NCI-H1930 (cell line): ENCODE measurements around the gene POLR1C.
A peak's percentile ranks its signal among the peaks of the same experiment; 100 is the strongest.
"Not testable (repeated sequence)": the region's sequence is repeated elsewhere in the genome, so short reads cannot be mapped to it uniquely, and the experiment has no call there.

Experiments
- DNase-seq, 2 experiments: peaks; one replicate each; lab custom pipeline; 2025; lab: John Stamatoyannopoulos, UW

POLR1C gene

DNA sequence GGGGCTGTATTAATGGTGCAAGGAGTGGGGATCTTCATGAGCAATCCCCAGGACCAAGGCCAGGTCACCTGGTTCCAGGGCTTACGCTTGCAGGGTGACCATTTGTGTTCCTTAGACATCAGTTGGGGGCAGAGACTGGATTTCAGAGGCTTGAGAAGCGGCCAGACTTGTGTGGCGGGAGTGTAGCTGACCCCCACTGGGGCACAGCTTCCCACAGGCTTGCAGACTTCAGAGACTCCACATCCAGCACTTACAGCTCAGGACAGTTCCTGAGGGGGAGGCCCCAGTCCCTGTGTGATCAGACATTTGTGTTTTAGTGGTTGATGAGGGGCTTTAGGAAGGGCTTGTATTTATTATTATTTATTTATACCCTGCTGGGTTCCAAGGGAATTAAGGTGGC, 24.2 kb upstream of the POLR1C start:
- DNase-seq, result no peak

DNA sequence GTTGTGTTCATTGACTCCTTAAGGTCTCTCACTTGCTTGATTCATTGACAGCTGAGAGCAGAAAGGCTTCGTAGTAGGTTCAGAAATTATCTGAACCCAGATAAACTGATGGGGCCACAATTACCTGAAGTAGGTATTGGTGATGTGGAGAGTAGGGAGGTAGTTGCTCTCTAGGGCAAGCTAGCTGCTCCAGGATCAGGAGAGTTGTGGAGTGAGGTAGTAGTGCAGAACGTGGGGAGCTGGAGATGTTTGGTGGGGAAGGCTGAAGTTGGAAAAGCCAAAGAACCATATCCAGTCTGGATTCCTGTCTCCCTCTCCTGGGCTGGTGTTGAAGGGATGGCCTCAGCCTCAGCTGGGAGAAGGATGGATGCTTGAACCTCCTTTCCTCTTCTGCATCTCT, 23.7 kb upstream of the POLR1C start:
- no peak for DNase-seq

DNA sequence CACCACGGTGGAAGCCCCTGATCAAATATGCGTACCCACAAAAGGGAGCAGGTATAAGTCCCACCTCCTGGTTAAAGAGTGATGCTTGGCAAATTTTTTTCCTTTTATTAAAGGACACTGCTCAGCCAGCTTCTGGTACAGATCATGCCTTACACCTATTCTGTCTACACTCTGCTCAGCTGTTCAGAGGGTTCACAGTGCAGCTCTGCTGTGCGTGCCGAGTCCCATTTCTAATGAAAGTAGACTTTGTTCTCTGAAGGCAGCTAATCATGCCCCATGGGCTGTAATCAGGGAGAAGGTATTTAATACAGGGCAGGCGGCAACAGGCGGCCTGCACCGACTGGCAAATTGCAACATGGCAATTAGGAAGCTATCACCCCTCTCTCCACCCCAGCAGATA, 23.1 kb upstream of the POLR1C start:
- DNase-seq, result no peak

DNA sequence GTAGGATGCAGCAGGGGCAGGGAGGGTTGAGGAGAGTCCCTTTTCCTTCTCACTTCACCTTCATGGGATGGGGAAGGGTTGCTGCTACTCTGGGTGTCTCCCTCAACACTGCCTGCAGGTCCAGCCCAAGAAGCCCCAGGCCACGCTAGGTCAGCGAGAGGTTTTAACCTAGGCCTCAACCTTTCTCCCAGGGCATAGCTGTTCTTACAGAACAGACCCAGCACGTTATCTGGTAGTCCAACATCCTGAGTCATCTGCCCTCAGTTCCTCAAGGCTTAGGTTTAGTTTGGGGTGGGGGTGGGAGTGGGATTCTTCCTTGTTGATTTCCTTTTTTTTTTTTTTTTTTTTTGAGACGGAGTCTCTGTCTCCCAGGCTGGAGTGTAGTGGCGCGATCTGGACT, 22.6 kb upstream of the POLR1C start:
- DNase-seq, result no peak

DNA sequence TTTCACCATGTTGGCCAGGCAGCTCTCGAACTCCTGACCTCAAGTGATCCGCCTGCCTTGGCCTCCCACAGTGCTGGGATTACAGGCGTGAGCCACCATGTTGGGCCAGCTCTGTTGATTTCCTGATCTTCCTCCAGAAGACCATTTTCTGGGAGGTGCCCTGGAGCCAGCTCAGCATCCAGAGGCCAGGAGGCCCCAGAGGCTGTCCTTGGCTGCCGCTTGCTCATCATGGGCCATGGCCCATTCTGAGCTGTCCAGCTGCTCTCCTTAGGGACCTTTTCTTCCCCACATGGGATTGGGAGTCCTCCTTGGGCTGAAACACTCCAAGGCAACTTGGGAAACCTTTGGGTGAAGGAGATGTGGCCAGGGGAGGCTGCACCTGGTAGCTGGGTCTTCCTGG, 22.1 kb upstream of the POLR1C start:
- DNase-seq, result no peak

DNA sequence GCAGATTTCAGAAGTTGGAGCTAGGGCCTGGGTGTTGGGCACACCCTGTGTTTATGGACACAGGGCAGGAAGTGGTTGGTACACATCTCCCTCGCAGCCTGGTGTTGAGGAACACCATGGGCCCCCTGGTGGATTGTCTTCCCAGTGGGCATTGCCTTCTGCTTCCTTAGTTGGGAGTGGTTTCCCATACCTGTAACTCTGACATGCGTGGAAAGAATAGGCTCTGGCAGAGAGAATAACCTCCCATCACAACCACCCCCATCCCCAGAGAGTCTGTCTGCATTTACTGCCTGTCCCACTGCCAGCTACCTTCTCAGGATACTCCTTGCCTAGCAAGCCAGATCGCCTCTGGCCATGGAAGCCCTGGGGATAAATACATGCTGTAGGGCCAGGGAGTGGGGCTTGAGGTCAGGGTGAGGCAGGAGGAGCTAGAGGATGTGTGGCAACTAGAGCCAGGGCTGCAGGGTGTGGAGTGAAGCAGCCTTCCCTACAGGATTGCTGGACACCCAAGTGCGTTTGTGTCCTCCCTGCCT, 21.4 kb upstream of the POLR1C start:
- DNase-seq, result no peak

- DNase-seq, result no peak
Observed at GRCh38 chr6:43496370-43497128, 20.3 kb upstream of the POLR1C start.

DNA sequence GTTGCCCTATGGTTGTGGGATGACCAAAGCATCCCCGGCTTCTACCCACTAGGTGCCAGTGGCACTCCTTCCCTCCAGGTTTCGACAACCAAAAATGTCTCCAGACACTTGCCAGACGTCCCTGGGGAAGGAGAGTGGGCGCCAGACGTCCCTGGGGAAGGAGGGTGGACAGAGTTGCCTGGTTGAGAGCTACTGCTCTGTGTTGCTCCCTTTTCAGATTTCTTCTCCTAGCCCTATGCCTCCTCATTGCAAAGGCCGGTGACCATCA, 19.8 kb upstream of the POLR1C start:
- no peak for DNase-seq

GRCh38 chr6:43497689-43498088, 19.2 kb upstream of the POLR1C start:
- no peak for DNase-seq

DNA sequence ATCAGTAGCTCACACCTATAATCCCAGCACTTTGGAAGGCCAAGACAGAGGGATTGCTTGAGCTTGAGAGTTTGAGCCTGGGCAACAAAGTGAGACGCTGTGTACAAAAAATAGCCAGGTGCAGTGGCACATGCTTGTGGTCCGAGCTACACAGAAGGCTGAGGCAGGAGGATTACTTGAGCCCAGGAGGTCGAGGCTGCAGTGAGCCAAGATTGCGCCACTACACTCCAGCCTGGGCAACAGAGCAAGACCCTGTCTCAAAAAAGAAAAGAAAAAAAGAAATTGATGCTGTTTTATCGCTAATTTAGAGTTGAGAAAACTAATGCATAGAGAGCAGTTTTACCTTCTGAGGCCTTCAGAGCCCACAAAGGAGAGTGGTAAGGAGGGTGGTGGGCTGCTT, 18.6 kb upstream of the POLR1C start:
- not testable (repeated sequence) for DNase-seq

DNA sequence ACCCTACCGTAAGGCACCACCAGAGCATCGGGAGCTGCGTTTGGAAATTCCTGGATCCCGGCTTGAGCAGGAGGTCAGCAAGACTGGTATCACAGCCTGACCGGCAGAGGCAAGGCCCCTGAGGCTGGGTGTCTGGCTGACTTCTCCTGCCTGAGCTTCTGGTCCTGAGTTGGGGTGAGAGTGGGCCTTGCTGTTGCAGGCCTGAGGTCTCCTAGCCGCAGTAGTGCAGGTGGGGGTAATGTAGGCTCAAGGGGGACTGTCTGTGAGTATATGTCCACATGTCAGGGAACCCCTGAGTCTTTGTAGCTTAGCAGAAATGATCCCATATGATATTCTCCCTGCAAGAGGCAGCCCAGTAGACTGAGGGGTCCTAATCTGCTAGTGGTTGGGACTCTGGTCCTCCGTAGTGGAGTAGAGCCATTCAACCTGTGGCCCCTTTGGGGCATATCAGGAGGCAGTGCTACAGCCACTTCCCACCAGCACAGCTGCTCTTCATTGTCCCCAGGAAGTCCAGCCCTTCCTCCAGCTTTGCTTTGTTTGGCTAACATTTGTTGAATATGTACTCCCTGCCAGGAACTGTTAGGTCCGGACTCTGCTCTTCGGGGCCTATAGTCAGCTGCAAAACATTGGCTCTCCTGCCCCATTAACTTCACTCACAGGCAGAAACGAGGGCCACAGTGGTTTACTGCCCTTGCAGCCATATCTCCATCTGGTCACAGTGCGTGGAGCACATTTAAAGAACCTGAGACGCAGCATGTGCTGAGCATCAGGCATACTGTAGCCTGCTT, 17.7 kb upstream of the POLR1C start:
- DNase-seq, result no peak

DNA sequence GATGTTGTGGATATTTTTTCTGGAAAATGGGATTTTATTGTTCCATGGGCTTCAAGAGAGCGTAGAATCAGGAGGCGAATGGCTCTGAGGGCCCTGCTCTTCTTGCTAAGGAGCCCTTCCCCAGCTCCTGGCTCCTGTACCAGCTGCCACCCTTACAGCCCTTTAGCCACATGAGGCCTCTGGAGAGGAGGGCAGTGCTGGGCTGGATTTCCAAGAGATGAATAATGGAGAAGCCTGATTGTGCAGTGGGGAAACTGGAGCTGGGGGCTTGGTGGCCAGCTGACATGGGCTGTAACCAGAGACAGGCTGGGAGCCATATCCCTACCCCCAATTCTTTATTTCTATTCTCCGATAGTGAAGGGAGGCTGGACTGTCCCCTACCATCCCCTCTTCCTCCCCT, 16.0 kb upstream of the POLR1C start:
- DNase-seq, result no peak

DNA sequence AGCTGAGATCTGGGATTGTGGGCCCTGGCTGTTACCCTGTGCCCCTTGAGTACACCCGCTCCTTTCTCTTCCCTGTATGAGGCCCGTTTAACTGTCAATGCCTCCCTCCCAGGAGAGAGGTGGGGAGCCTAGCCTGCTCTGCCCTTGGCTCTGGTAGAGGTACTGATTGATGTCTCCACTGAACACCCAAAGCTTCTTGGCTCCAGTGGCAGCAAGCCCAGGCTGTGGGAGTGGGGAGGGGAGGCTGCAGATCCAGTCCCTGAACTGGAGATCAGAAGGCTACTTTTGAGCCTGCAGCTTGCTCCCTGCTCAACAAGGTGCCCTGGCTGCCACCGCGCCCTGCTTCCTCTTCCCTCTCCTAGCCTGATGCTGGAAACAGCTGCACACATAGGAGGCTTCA, 14.2 kb upstream of the POLR1C start:
- DNase-seq, result no peak

GRCh38 chr6:43503443-43503842, 13.4 kb upstream of the POLR1C start:
- no peak for DNase-seq

DNA sequence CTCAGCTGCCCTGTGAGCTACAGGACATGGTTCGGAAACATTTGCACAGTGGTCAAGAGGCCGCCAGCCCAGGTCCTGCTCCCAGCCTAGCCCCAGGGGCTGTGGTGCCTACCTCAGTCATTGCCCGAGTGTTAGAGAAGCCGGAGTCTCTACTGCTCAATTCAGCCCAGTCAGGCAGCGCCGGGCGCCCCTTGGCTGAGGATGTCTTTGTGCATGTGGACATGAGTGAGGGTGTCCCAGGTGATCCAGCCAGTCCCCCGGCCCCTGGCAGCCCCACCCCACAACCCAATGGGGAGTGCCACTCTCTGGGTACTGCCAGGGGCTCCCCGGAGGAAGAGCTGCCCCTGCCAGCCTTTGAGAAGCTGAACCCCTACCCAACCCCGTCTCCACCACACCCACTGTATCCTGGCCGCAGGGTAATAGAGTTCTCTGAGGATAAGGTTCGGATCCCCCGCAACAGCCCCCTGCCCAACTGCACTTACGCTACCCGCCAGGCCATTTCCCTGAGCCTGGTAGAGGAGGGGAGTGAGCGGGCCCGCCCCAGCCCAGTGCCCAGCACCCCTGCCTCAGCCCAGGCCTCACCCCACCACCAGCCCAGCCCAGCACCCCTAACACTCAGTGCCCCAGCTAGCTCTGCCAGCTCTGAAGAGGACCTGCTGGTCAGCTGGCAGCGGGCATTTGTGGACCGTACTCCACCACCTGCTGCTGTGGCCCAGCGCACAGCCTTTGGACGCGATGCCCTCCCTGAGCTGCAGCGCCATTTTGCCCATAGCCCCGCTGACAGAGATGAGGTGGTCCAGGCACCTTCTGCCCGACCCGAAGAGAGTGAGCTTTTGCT, 11.9 kb upstream of the POLR1C start:
- DNase-seq, result no peak

DNA sequence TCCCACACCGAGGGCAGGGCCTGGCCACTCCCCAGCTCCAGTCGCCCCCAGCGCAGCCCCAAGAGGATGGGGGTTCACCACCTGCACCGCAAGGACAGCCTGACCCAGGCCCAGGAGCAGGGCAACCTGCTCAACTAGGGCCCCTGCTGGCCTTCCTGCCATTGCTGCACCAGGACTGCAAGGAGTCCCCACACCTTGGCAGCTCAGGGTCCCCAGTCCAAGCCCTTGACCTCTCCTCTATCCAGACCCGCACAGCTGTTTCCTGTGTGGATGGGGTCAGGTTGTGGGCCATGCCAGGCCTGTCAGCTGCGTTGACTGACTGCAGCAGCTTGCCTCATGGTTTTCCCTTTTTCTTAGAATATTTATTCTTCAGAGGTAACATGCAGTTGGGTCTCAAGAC, 11.2 kb upstream of the POLR1C start:
- no peak for DNase-seq

DNA sequence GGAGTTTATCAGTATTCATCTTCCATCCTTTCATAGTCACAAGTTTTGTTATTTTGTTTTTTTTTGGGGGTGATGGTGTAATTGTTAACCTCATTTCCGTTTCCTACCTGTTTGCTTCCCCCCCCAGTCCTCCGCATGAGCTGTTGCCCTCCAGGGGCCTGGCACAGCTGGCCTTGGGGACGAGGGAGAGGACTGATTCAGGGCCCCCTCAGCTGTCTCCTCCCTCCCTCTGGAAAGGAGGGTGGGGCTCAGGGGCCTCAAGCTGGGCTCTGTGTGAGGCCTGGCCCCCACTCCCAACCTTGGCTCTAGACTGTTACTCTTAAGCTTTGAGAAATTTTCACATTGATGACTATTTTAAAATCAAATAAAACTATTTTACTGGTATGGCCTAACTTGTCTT, 10.7 kb upstream of the POLR1C start:
- DNase-seq, result no peak

DNA sequence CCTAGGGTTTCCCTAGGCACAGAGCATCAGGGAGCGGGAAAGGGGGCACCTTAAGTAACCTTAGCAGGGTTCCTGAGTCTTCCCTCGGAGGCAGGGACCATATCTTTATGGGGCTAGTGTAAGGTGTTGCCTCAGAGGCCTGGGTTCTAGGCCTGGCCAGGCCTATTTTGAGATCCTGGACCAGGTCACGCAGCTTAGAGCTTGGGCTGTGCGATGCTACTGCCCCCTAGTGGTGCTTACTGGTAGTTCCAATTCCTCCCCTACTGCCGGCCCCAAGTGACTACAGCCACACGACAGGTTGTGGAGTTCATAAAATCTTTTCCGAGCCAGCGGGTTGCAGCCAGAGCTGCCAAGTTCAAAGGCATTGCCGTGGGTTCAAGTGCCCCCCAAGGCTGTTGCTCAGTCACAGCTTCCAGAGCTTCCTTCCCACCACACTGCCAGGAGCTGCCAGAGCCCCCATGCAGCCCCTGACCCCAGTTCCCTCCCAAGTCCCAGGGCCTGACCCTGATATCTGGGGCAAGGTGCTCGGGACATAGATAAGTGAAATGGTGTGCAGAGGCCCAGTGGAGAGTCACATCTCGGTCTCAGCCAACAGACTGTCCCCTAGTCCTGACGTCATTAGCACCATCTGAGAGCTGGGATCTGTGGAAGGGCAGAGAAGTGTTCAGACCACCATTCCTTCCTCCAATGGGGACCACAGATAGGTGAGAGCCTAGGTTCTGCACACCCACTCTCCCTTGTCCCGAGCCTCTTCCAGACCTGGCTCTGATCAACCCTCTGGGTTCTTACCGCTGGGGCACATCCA, 10.0 kb upstream of the POLR1C start:
- DNase-seq, result peak; percentile 43 to 71

DNA sequence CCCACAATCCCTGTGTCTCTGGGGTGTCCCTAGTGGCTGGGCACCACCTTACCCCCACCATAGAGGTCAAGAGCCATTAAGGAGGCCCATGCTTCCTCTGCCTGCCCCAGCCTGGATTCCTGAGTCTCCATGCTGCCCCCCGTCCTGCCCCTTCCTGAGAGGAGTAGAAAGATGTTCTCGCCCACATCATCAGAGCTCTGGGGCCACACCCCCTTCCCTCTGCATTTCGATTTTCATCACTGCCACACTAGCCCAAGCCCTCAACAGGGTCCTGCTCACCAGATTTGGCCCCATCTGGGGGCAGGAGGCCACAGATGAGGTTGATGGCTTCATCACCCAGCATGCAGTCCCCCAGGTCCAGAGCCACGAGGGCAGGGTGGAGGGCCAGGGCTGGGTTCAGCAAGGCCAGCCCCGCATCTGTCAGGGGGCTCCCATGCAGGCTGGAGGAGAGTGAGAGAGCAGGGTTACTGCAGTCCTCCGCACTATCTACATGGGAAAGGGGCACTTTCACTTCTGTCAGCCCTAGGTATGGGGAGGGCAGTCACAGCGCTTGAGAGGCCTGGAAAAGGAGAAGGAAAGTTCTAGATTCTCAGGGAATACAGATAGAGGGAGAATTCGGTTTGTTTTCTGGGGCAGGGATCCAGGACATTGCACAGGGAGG, 8.3 kb upstream of the POLR1C start:
- DNase-seq, result no peak

GRCh38 chr6:43509142-43509983, 7.5 kb upstream of the POLR1C start:
- DNase-seq, result no peak
